22Rv1 (cell line): ENCODE measurements around the gene FOXN1.

Source experiments
- H3K27ac ChIP-seq: fragments of 450-650 bp; 2 replicates; pipeline ENCODE4 v1.5.1; 2017
- CTCF ChIP-seq: fragments of 450-650 bp; IDR thresholded peaks from 2 replicates; pipeline ENCODE4 v1.5.1; 2017; ENCODE audit warnings: mild to moderate bottlenecking
- ZFX ChIP-seq: fragments of 450-650 bp; IDR thresholded peaks from 2 replicates; pipeline ENCODE4 v1.6.1; 2017; ENCODE audit warnings: antibody characterized with exemption, borderline replicate concordance

FOXN1 gene

GRCh38 chr17:28498652-28499363, 7.3 kb upstream of the FOXN1 start:
- no peak for TF ChIP-seq CTCF
- no peak for TF ChIP-seq ZFX

GRCh38 chr17:28499364-28499664, 6.8 kb upstream of the FOXN1 start:
- TF ChIP-seq ZFX, result no peak
- TF ChIP-seq CTCF, result no peak
- no peak overlapping the region for H3K27ac ChIP-seq

More at GRCh38 chr17:28498652-28499363, 7.3 kb upstream of the FOXN1 start:
- peak overlapping the region; percentile 65 for H3K27ac ChIP-seq

- TF ChIP-seq ZFX (no peak), CTCF (no peak)
- H3K27ac ChIP-seq, result no peak overlapping the region
Observed at GRCh38 chr17:28499684-28500357, 6.3 kb upstream of the FOXN1 start.

GRCh38 chr17:28500712-28501379, 5.3 kb upstream of the FOXN1 start:
- TF ChIP-seq ZFX (no peak), CTCF (no peak)
- no peak overlapping the region for H3K27ac ChIP-seq

GRCh38 chr17:28501421-28502284, 4.5 kb upstream of the FOXN1 start:
- TF ChIP-seq CTCF (no peak), ZFX (no peak)
- H3K27ac ChIP-seq, result no peak overlapping the region

GRCh38 chr17:28503420-28503819, 2.7 kb upstream of the FOXN1 start:
- TF ChIP-seq CTCF (no peak), ZFX (no peak)
- H3K27ac ChIP-seq, result no peak overlapping the region
